ENCODE results near the gene LTK.

- TF ChIP-seq, protein P1, sequence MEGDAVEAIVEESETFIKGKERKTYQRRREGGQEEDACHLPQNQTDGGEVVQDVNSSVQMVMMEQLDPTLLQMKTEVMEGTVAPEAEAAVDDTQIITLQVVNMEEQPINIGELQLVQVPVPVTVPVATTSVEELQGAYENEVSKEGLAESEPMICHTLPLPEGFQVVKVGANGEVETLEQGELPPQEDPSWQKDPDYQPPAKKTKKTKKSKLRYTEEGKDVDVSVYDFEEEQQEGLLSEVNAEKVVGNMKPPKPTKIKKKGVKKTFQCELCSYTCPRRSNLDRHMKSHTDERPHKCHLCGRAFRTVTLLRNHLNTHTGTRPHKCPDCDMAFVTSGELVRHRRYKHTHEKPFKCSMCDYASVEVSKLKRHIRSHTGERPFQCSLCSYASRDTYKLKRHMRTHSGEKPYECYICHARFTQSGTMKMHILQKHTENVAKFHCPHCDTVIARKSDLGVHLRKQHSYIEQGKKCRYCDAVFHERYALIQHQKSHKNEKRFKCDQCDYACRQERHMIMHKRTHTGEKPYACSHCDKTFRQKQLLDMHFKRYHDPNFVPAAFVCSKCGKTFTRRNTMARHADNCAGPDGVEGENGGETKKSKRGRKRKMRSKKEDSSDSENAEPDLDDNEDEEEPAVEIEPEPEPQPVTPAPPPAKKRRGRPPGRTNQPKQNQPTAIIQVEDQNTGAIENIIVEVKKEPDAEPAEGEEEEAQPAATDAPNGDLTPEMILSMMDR (IDR thresholded peaks at IDR 0.05) = no peak
- TF ChIP-seq EZH2 (IDR thresholded peaks at IDR 0.05; ENCODE audit: borderline replicate concordance, insufficient read depth, low read depth, low read length, poor library complexity, severe bottlenecking) = no peak
Measured at GRCh38 chr15:41558400-41559238, 45.0 kb upstream of the LTK start, which contains the start of gene TYRO3.

Measured in B cell (primary cell).